Raji (cell line): ENCODE data around the gene SH3RF3.

Source experiments
- POLR2A ChIP-seq: IDR thresholded peaks from 2 replicates; pipeline ENCODE4 v1.6.1; 2011; ENCODE audit warnings: low read depth, low read length, control low read depth; ENCODE audit not compliant: insufficient read depth

The SH3RF3 gene

DNA sequence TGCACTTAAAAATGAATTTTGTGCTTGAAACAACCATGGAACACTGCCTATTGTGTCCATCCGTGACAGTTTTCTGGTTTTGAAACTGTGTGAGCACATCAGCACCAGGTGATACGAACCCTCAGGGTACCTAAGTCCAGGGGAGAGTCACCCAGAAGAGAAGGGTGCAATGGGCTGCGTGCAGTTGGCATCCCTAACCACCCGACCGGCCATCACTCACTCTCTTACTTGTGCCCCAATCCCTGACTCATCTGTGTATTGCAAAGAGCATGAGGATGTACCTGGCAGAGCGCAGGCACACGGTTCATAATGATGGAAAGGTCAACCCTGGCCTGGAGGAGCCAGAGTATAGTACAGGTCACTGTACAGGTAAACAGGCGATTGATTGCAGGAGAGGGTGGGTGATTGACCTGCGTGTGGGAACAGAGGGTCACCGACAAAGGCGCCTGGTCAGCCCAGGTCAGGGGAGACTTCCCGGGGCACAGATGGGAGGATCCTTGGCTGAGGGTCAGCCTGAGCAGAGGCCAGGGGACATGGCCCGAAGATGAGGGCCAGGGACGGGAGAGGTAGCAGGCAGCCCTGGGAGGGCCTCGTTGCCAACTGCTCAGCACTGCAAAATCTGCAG is 324.5 kb downstream of the SH3RF3 start:
- TF ChIP-seq POLR2A = no peak

DNA sequence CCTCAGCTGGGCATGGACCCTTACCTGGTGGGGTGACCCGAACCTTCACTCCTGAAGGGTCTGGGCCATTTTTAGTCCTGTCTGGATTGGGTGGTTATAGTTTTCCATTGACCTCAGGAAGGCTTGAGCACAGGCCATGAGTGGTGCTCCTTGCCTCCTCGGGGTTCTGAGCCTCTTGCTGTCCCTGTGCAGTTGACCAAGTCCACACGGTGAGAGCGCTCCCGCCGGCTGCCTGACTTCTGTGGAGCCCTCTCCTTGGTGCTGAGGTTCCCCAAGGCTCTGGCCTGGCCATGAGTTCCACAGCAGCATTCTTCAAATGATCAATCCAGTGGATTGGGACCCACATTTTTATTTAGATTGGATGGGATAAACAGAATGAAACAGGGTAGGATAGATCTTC is 325.3 kb downstream of the SH3RF3 start:
- no peak for TF ChIP-seq POLR2A

DNA sequence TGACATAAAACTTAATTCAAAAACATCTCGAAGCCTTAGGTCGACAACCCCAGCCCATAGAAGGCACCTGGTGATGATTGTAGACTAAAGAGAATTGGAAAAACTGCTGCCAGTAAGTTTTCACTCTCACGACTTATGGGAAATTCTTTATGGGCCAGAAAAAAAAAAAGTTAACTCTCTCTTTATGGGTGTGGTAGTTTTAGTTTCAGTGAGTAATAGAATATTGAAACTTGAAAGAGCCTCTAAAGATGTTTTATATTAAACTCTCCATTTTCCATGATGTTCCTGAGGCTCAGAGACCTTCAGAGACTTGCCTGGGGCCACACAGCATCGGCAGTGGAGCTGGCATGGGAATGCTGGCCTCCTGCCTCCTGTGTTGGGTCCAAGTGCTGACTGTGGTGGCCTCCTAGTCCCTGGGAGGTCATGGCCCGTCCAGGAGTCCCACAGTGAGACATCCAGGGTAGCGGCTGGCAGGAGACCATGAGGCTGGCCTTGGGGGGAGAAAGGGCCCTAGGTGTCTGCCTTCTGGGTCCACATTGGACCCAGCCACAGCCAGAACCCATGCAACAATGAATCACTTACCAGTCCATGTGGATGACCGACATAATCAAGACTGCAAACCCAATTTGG is 325.9 kb downstream of the SH3RF3 start:
- TF ChIP-seq POLR2A = no peak

DNA sequence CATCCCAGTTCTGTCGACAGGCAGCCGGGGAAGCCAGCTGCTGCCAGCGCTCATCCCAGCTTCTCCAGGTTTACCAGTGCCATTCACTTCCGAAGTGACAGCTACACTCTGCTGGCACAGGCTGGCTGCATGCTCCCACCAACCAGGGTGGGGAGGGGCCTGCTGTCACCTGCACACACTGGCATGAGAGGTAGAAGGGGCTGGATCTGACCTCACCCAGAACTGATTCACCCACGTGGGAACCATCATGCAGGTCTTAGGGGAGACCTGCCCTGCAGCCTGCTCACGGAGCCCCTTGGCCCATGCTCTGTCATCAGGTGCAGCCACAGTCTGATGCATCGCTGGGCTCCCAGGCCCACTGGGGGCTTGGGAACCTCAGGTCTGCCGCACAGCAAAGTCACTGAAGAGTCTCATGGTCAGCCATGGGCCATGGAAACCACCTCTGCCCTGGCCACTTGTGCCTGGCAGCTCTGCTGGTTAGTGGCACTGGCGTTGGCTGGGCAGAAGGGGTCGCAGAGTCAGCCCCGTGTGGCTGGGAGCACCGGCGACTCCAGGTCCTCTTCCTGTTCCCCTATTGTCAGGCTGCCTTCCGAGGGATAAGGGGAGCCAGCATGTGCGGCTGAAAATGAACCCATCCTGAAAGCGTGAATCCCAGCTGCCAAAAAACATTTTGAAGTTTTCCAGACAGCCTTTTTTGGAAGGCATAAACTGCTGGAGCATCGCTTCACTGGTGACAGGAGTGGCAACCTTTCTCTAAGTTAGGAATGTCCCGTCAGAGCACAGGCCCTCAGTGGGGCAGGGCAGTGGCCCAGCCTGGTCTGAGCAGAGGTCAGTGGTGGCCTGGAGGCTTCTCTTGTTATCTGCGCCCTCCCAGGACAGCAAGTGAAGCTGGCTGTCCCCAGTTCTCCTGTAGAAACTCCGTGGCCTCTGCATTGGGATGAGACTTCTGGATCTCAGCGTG is 327.0 kb downstream of the SH3RF3 start:
- no peak for TF ChIP-seq POLR2A

DNA sequence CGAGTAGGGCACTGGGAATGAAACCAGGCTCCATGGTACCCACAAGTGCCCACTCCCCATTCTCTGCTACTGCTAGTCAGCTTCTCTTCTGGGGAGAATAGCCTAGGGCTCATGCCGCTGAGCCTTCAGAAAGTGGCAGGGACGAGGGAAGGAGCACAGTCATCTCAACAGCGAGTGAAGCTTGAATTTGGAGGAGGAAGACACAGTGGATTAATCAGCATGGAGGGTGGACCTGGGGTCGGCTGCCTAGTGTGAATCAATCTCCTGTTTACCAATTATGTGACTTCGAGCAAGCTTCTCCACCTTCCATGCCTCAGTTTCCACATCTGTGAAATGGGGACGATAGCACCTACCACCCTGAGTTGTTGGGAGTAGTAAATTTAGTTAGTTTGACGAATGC is 327.8 kb downstream of the SH3RF3 start:
- no peak for TF ChIP-seq POLR2A

DNA sequence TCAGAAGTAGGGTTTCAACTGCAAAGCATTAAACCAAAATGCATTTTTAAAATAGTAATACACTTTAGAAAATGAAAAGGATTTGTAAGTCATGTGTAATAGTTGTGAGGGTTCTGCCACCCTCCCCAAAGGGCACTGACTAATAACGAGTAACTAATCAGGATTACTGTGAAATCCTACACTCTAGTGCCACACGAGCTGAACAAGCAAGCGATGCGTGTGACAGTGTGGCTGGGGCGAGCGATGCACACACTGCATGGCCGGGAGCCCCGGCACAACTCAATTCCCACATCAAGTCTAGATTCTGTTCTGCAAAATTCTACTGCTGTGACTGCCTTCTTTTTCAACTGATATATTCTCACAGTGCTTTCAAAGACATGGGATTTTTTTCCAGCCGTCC is 328.4 kb downstream of the SH3RF3 start:
- TF ChIP-seq POLR2A = no peak

DNA sequence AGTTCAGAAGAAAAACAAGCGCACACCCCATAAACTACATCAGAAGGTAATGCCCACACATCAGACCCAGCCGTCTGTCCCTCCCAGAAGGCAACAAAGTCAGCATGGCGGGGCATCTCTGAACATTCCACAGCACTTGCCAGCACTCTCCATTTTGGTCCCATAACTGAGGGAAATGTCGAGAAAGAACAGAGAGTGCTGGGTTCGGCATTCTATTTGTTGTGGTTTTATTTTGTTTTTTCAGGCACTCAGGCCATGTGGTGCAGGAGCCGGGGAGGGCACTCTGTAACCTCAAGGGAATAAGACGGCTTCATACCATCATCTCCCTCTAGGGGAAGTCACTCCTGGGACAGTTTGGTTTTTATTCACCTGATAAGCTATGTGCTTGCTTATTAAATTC is 328.8 kb downstream of the SH3RF3 start:
- no peak for TF ChIP-seq POLR2A

DNA sequence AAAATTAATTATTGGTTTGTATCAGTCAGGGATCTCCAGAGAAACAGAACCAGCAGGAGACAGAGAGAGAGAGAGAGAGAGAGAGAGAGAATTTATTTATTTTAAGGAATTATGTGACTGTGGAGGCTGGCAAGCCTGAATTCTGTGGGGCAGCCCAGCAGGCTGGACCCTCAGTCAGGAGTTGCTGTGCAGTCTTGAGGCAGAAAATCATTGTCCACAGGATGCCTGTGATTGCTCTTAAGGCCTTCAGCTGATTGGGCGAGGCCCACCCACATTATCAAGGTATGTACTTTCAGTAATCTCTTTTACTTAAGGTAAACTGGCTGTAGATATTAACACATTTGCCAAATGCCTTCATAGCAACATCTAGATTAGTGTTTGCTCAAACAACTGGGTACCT is 329.5 kb downstream of the SH3RF3 start:
- TF ChIP-seq POLR2A = no peak

DNA sequence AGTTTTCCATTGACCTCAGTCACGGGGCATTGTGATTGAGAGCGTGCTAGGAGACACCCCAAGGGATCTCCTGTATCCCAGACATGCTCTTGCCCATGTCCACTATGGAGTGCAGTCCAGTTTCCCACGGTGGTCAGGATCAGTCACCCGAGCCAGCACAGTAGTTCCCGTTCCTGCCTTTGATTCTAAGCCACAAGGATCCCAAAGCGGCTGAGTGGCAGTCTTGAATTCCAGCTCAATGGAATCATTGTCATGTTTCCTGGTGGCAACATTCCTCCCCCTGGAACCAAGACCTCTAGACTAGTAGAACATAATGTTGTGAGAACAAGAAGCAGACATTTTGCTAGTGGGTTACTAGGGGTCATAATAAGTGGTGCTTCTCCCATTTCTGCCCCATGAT is 330.5 kb downstream of the SH3RF3 start:
- no peak for TF ChIP-seq POLR2A

DNA sequence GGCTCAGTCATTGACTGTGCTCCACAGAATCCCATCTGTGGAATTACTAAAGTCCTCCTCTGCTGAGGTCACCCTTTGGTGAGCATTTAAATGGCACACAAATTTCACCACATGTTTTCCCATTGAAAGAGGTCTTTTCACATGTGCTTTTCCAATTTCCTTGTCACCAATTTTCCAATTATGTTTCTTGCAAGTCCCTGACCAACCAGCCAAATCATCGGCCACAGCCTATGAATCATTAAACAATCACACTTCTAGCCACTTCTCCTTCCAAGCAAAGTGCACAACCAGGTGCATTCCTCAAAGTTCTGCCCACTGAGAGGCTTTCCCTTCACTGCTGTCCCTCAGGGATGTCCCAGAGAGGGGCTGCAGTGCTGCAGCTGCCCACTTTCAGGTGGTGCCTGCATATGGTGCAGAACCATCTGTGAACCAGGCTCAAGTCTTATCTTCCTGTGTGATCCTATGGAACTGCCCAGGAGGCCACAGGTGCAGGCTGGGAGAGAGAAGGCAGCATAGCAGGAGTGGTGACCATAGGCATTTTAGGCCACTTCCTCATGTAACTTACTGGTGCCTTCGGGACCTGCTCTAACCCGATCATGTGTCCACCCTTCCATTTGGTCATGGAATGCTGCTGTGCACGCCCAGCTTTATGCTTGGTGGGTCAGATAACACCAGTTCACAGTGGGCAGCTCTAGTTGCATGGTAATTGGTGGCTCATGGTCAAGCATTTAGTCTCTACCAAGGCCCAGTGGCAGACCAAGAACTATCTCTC is 331.7 kb downstream of the SH3RF3 start:
- TF ChIP-seq POLR2A = no peak

DNA sequence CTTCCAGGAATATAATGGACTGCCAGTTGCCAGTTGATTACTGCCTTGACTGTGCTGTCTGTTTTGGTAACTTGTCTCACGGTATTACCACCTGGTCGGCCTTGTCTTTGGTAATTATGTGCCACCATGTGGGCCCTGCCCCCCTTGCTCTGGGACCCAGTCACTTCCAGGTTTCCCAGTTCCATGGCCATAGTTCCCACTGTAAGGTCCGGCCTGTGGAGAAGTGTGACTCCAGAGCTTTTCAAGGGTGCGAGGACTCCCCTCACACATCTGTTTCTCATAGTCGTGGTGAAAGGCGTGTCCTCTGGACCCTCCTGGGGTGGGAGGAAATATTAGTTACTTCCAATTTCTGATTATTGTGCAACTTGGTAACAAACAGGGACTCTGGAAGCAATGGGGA is 334.2 kb downstream of the SH3RF3 start:
- no peak for TF ChIP-seq POLR2A

DNA sequence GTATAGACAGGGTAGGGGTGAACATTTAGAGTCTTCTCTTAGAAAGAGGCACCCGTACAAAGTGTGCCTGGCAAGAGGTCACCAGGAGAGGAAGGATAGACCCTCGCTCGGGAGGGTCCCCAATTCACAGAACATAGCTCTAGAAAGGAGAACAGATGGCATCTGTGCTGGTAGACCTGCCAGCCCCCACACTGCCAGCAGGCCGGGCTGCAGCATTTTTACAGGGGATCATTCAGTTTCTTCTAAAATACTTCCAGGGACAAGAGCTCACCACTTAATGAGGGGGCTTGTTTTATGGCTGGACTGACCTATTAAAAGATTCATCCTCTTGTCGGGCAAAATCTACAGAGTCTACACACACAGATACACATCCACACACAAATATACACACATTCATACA is 334.9 kb downstream of the SH3RF3 start:
- no peak for TF ChIP-seq POLR2A

DNA sequence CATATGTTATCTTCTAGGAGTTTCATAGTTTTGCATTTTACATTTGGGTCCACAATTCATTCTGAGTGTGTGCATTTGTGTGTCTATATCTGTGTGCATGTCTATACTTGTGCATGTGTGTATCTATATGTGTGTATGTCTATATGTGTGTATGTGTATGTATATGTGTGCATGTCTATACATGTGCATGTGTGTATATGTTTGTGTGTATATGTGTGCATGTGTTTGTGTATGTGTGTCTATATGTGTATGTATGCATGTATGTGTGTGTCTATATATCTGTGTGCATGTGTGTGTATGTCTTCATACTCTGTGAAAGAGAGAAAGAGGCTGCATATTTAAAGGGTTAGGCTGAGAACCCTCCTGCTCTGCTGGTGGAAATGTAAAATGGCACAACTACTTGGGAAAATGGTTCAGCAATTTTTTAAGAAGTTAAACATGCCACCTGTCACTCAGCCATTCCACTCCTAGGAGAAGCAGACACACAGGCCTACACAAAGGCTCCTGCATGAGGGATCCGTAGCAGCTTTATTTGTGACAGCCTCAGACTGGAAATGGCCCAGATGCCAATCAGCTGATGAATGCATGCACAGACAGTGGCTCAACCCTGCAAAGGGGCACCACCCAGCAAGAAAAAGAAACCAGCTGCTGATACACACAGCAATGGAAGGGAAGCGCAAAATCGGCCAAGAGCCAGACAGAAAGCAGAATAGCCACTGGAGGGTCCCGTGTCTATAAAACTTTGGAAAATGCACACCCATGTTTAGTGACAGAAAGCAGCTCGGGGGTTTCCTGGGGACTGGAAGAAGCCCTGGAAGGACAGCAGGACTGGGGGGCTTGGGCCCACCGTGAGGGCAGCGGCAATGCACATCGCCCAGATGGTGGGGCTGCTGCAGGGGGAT is 337.9 kb downstream of the SH3RF3 start:
- no peak for TF ChIP-seq POLR2A

DNA sequence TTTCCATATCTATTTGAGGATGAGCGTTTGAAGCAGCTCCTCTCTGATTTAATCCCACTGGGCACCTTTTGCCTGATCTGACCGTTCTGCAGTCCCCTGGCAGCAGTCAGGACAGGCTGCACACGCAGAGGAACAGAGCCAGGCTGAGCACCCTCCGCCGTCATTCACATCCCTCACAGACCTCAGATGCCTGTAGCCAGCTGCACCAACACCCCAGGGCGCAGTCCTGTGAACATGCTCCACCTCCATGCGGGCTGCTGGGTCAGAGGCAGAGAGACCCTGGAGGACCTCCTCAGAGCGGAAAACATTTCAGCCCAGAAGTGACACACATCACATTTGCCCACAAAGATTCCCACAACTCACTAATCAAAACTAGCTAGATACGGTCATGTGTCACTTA is 338.7 kb downstream of the SH3RF3 start:
- no peak for TF ChIP-seq POLR2A
